SK-N-SH treated with all-trans-retinoic acid at 6 μM for 48 hours (cell line): ENCODE results near the gene TECR.
A peak's percentile ranks its signal among the peaks of the same experiment; 100 is the strongest.
"Not testable (repeated sequence)": the region's sequence is repeated elsewhere in the genome, so short reads cannot be mapped to it uniquely, and the experiment has no call there.

Experiments
- ATAC-seq: fragments of 200-7000 bp; cut with Tn5 transposase; 3 replicates; pipeline ENCODE4 v1.9.1; 2020; ENCODE audit warnings: mild to moderate bottlenecking, moderate library complexity
- ARNTL ChIP-seq: fragments of 450-650 bp; formaldehyde crosslinking; IDR thresholded peaks from 2 replicates; pipeline ENCODE4 v1.5.0; 2020; ENCODE audit warnings: low read depth, mild to moderate bottlenecking, moderate library complexity, borderline replicate concordance
- BACH2 ChIP-seq: fragments of 250-450 bp; sonication (Bioruptor Pico); IDR thresholded peaks from 2 replicates; pipeline ENCODE4 v1.9.0; 2021; ENCODE audit warnings: mild to moderate bottlenecking, borderline replicate concordance
- CREB5 ChIP-seq: fragments of 250-450 bp; sonication (Bioruptor Pico); IDR thresholded peaks from 2 replicates; pipeline ENCODE4 v1.5.1; 2020; ENCODE audit warnings: low read depth, mild to moderate bottlenecking, moderate library complexity
- CSRNP3 ChIP-seq: fragments of 250-450 bp; sonication (Bioruptor Pico); IDR thresholded peaks from 2 replicates; pipeline ENCODE4 v1.5.1; 2021; ENCODE audit warnings: mild to moderate bottlenecking, moderate library complexity
- GLIS3 ChIP-seq: fragments of 250-450 bp; sonication (Bioruptor Pico); IDR thresholded peaks from 2 replicates; pipeline ENCODE4 v1.5.0; 2020; ENCODE audit warnings: mild to moderate bottlenecking, moderate library complexity
- OSR1 ChIP-seq: fragments of 250-450 bp; sonication (Bioruptor Pico); IDR thresholded peaks from 2 replicates; pipeline ENCODE4 v1.8.0; 2022; ENCODE audit warnings: moderate library complexity, mild to moderate bottlenecking, inconsistent platforms
- PATZ1 ChIP-seq: fragments of 250-450 bp; sonication (Bioruptor Pico); IDR thresholded peaks from 2 replicates; pipeline ENCODE4 v1.8.0; 2020; ENCODE audit warnings: mild to moderate bottlenecking, moderate library complexity, borderline replicate concordance
- PPARA ChIP-seq: fragments of 250-450 bp; sonication (Bioruptor Pico); IDR thresholded peaks from 2 replicates; pipeline ENCODE4 v1.5.0; 2020; ENCODE audit warnings: mild to moderate bottlenecking, borderline replicate concordance
- RARB ChIP-seq: fragments of 250-450 bp; sonication (Bioruptor Pico); IDR thresholded peaks from 2 replicates; pipeline ENCODE4 v1.8.0; 2021; ENCODE audit warnings: mild to moderate bottlenecking, moderate library complexity
- SNAI2 ChIP-seq: fragments of 250-450 bp; sonication (Bioruptor Pico); IDR thresholded peaks from 2 replicates; pipeline ENCODE4 v1.5.0; 2020; ENCODE audit warnings: mild to moderate bottlenecking, moderate library complexity
- TCF4 ChIP-seq: fragments of 250-450 bp; sonication (Bioruptor Pico); IDR thresholded peaks from 2 replicates; pipeline ENCODE4 v1.8.0; 2021; ENCODE audit warnings: mild to moderate bottlenecking, moderate library complexity, borderline replicate concordance
- TSHZ2 ChIP-seq: fragments of 250-450 bp; sonication (Bioruptor Pico); IDR thresholded peaks from 2 replicates; pipeline ENCODE4 v1.5.0; 2020; ENCODE audit warnings: mild to moderate bottlenecking, moderate library complexity
- ZC3H10 ChIP-seq: fragments of 250-450 bp; sonication (Bioruptor Pico); IDR thresholded peaks from 2 replicates; pipeline ENCODE4 v1.5.1; 2021; ENCODE audit warnings: mild to moderate bottlenecking, moderate library complexity
- ZFP3 ChIP-seq: fragments of 250-450 bp; sonication (Bioruptor Pico); IDR thresholded peaks from 2 replicates; pipeline ENCODE4 v1.5.0; 2020; ENCODE audit warnings: mild to moderate bottlenecking, moderate library complexity
- ZFP30 ChIP-seq: fragments of 450-650 bp; formaldehyde crosslinking; IDR thresholded peaks from 2 replicates; pipeline ENCODE4 v1.5.0; 2022; ENCODE audit warnings: mild to moderate bottlenecking, moderate library complexity
- ZNF565 ChIP-seq: fragments of 450-650 bp; formaldehyde crosslinking; conservative IDR thresholded peaks from 2 replicates; pipeline ENCODE4 v1.5.0; 2020; ENCODE audit warnings: low read depth, mild to moderate bottlenecking, moderate library complexity
- ZNF70 ChIP-seq: fragments of 450-650 bp; formaldehyde crosslinking; IDR thresholded peaks from 2 replicates; pipeline ENCODE4 v1.5.0; 2020; ENCODE audit warnings: mild to moderate bottlenecking, moderate library complexity
- ZNF8 ChIP-seq: fragments of 450-650 bp; formaldehyde crosslinking; IDR thresholded peaks from 2 replicates; pipeline ENCODE4 v1.5.0; 2020; ENCODE audit warnings: mild to moderate bottlenecking, moderate library complexity
- TF ChIP-seq, protein P1 (sequence below): fragments of 250-450 bp; sonication (Bioruptor Pico); IDR thresholded peaks from 2 replicates; pipeline ENCODE4 v1.8.0; 2021; ENCODE audit warnings: low read depth, mild to moderate bottlenecking, moderate library complexity, borderline replicate concordance

TECR gene

GRCh38 chr19:14563989-14564651 lies 34.7 kb downstream of the TECR start:
- peak; percentile 26 for ATAC-seq
- TF ChIP-seq ZC3H10 (CRISPR knock-in tag), result no peak
- no peak for TF ChIP-seq ZNF70
- TF ChIP-seq SNAI2 (CRISPR knock-in tag), result no peak
- no peak for TF ChIP-seq ZFP30
- TF ChIP-seq BACH2, result no peak

- ATAC-seq, result not testable (repeated sequence)
Measured at GRCh38 chr19:14564652-14565297, 35.4 kb downstream of the TECR start.

DNA sequence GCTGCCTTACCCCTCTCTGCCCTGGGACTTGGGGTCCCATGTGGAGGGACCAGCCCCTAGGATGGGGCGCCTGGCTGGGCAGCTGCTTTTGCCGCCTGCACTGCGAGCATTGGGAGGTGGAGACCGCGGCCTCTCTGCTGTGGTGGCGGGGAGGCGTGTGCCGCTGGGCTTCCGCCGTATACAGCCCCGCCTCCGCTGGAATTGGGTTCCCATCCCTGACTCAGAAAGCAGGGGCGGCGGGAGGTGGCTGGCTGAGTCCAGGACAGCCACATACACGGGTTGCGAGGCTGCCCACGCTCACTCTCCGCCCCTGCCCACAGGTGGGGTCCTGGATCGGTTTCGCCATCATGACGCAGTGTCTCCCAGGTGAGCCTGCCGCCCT lies 35.9 kb downstream of the TECR start:
- no peak for ATAC-seq
- TF ChIP-seq OSR1 (CRISPR knock-in tag), result no peak
- TF ChIP-seq ARNTL (CRISPR knock-in tag), result no peak
- TF ChIP-seq CSRNP3 (CRISPR knock-in tag), result no peak
- no peak for TF ChIP-seq TCF4 (CRISPR knock-in tag)
- TF ChIP-seq CREB5 (CRISPR knock-in tag), result no peak
- no peak for TF ChIP-seq ZFP30
- no peak for TF ChIP-seq RARB (CRISPR knock-in tag)
- TF ChIP-seq GLIS3 (CRISPR knock-in tag), result no peak
- TF ChIP-seq ZNF565 (CRISPR knock-in tag), result no peak
- no peak for TF ChIP-seq PATZ1 (CRISPR knock-in tag)
- TF ChIP-seq TSHZ2 (CRISPR knock-in tag), result no peak
- no peak for TF ChIP-seq SNAI2 (CRISPR knock-in tag)
- TF ChIP-seq, all 23 proteins: peak for 0

- no peak for ATAC-seq
- TF ChIP-seq ZNF565 (CRISPR knock-in tag), result no peak
- no peak for TF ChIP-seq ZFP3 (CRISPR knock-in tag)
- TF ChIP-seq OSR1 (CRISPR knock-in tag), result no peak
- TF ChIP-seq, protein P1, sequence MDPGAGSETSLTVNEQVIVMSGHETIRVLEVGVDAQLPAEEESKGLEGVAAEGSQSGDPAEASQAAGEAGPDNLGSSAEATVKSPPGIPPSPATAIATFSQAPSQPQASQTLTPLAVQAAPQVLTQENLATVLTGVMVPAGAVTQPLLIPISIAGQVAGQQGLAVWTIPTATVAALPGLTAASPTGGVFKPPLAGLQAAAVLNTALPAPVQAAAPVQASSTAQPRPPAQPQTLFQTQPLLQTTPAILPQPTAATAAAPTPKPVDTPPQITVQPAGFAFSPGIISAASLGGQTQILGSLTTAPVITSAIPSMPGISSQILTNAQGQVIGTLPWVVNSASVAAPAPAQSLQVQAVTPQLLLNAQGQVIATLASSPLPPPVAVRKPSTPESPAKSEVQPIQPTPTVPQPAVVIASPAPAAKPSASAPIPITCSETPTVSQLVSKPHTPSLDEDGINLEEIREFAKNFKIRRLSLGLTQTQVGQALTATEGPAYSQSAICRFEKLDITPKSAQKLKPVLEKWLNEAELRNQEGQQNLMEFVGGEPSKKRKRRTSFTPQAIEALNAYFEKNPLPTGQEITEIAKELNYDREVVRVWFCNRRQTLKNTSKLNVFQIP, result no peak
- TF ChIP-seq ZNF8, result no peak
- TF ChIP-seq SNAI2 (CRISPR knock-in tag), result no peak
- TF ChIP-seq CREB5 (CRISPR knock-in tag), result no peak
- no peak for TF ChIP-seq RARB (CRISPR knock-in tag)
- no peak for TF ChIP-seq ZFP30
- no peak for TF ChIP-seq GLIS3 (CRISPR knock-in tag)
- TF ChIP-seq PPARA (CRISPR knock-in tag), result no peak
- TF ChIP-seq PATZ1 (CRISPR knock-in tag), result no peak
Measured at GRCh38 chr19:14565765-14566711, 36.6 kb downstream of the TECR start.
